Measurements from ENCODE around the gene SSU72. TPM values are rescaled to one million over a fixed set of nuclear protein-coding genes. Genes with fewer than 3 reads are reported as not detected.
A peak's percentile ranks its signal among the peaks of the same experiment; 100 is the strongest.

Gene SSU72
- total RNA-seq, 6 donors from 2014 or later, result 122 to 174 (median 146) TPM

- TF ChIP-seq EP300 (IDR thresholded peaks at IDR 0.05), result peak in 1 of 4 donors; percentile 6
- TF ChIP-seq POLR2AphosphoS5 (IDR thresholded peaks at IDR 0.05), result no peak
- TF ChIP-seq POLR2A (IDR thresholded peaks at IDR 0.05), result no peak
- no peak for TF ChIP-seq CTCF (IDR thresholded peaks at IDR 0.05)
- Histone ChIP-seq H3K27me3 (no peaks in the 10 kb centered on the region), H3K27ac (peak overlapping the region; percentile 78 to 100 (median 88)), H3K9me3 (no peaks in the 10 kb centered on the region), H3K4me3 (no peak overlapping the region), H3K4me1 (peaks cover 27 to 53% (median 46%) of the 10 kb centered on the region in 4 donors), H3K36me3 (no peaks in the 10 kb centered on the region)
- DNase-seq, result peak in 1 of 2 donors; percentile 62
- 69 to 76% methylated on average over 3 of the region's 3 CpGs for WGBS, 2 donors
- peak in 1 of 2 donors; percentile 23 for ATAC-seq (ENCODE audit: low FRiP score in 2 of 2)
Observed at GRCh38 chr1:1612104-1612400, 37.4 kb upstream of the SSU72 start.

DNA sequence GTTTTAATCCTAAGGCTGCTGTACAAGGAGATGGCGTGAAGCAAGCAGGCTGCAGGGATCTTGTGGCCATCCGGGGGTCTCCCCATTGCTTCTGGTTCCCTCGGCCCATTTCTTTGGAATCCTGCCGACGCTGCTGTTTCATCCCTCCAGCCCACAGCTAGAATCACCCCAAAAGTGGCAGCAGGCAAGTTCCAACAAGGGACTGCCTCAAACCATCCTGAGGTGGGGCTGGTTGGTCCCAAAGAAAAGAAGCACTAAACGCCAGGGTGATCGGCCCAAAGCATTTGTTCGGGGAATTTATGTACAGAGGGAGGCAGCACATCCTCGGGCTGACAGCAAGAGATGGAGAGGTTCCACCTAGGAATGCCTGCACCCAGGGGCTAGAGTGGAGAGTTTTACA lies 36.1 kb upstream of the SSU72 start:
- Histone ChIP-seq H3K4me1 (peaks cover 21 to 45% (median 36%) of the 10 kb centered on the region in 4 donors), H3K36me3 (no peaks in the 10 kb centered on the region), H3K27ac (peak overlapping the region; percentile 76 to 99 (median 78)), H3K27me3 (no peaks in the 10 kb centered on the region), H3K4me3 (no peak overlapping the region), H3K9me3 (no peaks in the 10 kb centered on the region)
- 62 to 65% methylated on average over 9 of the region's 9 CpGs for WGBS, 2 donors
- DNase-seq (no peak), ATAC-seq (ENCODE audit: low FRiP score in 2 of 2) (no peak)
- no peak for TF ChIP-seq POLR2A (IDR thresholded peaks at IDR 0.05)
- no peak for TF ChIP-seq POLR2AphosphoS5 (IDR thresholded peaks at IDR 0.05)

DNA sequence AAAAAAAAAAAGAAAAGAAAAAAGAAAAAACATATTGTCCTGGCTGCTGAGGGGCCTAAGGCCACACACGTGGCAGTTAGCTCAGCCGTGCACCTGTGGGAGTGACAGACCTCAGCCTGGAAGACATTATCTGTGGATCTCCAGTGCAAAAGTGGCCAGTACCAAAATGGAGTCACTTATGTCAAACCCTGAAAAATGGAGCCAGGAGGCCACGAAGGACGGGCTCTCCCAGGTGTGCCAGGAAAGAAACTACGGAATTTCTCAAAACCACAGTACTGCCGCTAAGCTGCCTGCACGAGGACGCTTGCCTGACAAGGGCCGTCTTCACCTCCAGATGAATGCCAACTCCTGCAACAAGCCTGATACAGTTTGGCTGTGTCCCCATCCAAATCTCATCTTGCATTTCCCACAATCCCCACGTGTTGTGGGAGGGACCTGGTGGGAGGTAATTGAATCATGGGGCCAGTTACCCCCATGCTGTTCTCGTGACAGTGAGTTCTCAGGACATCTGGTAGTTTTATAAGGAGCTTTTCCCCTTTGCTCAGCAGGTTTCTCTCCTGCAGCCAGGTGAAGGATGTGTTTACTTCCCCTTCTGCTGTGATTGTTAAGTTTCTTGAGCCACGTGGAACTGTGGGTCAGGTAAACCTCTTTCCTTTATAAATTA lies 35.3 kb upstream of the SSU72 start:
- WGBS, 2 donors, result 60 to 63% methylated on average over 11 to 12 of the region's 12 CpGs
- Histone ChIP-seq H3K9me3 (no peaks in the 10 kb centered on the region), H3K4me1 (peaks cover 21 to 45% (median 36%) of the 10 kb centered on the region in 4 donors), H3K27me3 (no peaks in the 10 kb centered on the region), H3K36me3 (no peaks in the 10 kb centered on the region), H3K27ac (peak overlapping the region in 3 of 4 donors; percentile 76 to 78 (median 78)), H3K4me3 (no peak overlapping the region)
- ATAC-seq (ENCODE audit: low FRiP score in 2 of 2) (no peak), DNase-seq (peak in 1 of 2 donors; percentile 44)
- TF ChIP-seq EP300 (IDR thresholded peaks at IDR 0.05) (no peak), POLR2A (IDR thresholded peaks at IDR 0.05) (no peak), CTCF (IDR thresholded peaks at IDR 0.05) (no peak), POLR2AphosphoS5 (IDR thresholded peaks at IDR 0.05) (no peak)

GRCh38 chr1:1606232-1606631 lies 31.6 kb upstream of the SSU72 start:
- H3K4me3 ChIP-seq, result no peak overlapping the region
- no peaks in the 10 kb centered on the region for H3K9me3 ChIP-seq
- no peak for TF ChIP-seq POLR2AphosphoS5 (IDR thresholded peaks at IDR 0.05)
- TF ChIP-seq EP300 (IDR thresholded peaks at IDR 0.05), result no peak
- TF ChIP-seq POLR2A (IDR thresholded peaks at IDR 0.05), result no peak
- no peak for TF ChIP-seq CTCF (IDR thresholded peaks at IDR 0.05)
- peak overlapping the region in 1 of 4 donors; percentile 79 for H3K27ac ChIP-seq
- no peaks in the 10 kb centered on the region for H3K36me3 ChIP-seq
- WGBS, 2 donors, result 74 to 93% methylated on average over 5 to 6 of the region's 13 CpGs
- ATAC-seq (ENCODE audit: low FRiP score in 2 of 2) (no peak), DNase-seq (peak in 1 of 2 donors; percentile 58)
- peaks cover 5 to 19% (median 13%) of the 10 kb centered on the region in 4 donors for H3K4me1 ChIP-seq
- H3K27me3 ChIP-seq, result no peaks in the 10 kb centered on the region

DNA sequence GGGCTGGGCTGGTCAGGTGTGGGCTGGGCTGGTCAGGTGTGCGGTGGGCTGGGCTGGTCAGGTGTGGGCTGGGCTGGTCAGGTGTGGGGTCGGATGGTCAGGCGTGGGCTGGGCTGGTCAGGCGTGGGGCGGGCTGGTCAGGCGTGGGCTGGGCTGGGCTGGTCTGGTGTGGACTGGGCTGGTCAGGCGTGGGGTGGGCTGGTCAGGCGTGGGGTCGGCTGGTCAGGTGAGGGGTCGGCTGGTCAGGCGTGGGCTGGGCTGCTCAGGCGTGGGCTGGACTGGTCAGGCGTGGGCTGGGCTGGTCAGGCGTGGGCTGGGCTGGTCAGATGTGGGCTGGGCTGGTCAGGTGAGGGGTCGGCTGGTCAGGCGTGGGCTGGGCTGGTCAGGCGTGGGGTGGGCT lies 31.1 kb upstream of the SSU72 start:
- H3K36me3 ChIP-seq, result no peaks in the 10 kb centered on the region
- DNase-seq (peak in 1 of 2 donors; percentile 20), ATAC-seq (ENCODE audit: low FRiP score in 2 of 2) (no peak)
- no peak overlapping the region for H3K27ac ChIP-seq
- no peaks in the 10 kb centered on the region for H3K27me3 ChIP-seq
- no peak overlapping the region for H3K4me3 ChIP-seq
- no peak for TF ChIP-seq POLR2AphosphoS5 (IDR thresholded peaks at IDR 0.05)
- no peak for TF ChIP-seq EP300 (IDR thresholded peaks at IDR 0.05)
- TF ChIP-seq POLR2A (IDR thresholded peaks at IDR 0.05), result no peak
- TF ChIP-seq CTCF (IDR thresholded peaks at IDR 0.05), result no peak
- peaks cover under 1 to 18% (median 13%) of the 10 kb centered on the region in 4 donors for H3K4me1 ChIP-seq
- no peaks in the 10 kb centered on the region for H3K9me3 ChIP-seq
- WGBS, 2 donors, result 89 to 92% methylated on average over 14 to 17 of the region's 17 CpGs
